Fibroblast of the aortic adventitia (primary cell): ENCODE results near the gene FMN1. TPM values are rescaled to one million over a fixed set of nuclear protein-coding genes. Genes with fewer than 3 reads are reported as not detected.

Experiments used
- DNase-seq: peaks from one replicate; pipeline ENCODE4 v3.0.0-alpha.2; 2010; ENCODE audit warnings: low read depth
- H3K4me3 ChIP-seq: 2 replicates; pipeline ENCODE4 v1.5.1; 2011; ENCODE audit warnings: low read depth, mild to moderate bottlenecking, control low read depth, low read length, moderate library complexity
- CTCF ChIP-seq: IDR thresholded peaks from 2 replicates; pipeline ENCODE4 v1.5.1; 2011; ENCODE audit warnings: mild to moderate bottlenecking, low read length, control low read depth, inconsistent platforms; ENCODE audit not compliant: insufficient read depth
- total RNA-seq: library from RNA; depleted of rRNA; stranded (reverse); fragments of >200 nt; gene quantifications from 2 replicates; pipeline ENCODE4 v1.2.3, GENCODE V29; 2012; ENCODE audit warnings: low replicate concordance

FMN1 gene
- total RNA-seq, 1 donor = 1.1 TPM

GRCh38 chr15:32729700-32730395, 464.7 kb downstream of the FMN1 start:
- no peak for TF ChIP-seq CTCF
- DNase-seq = no peak
- no peak overlapping the region for H3K4me3 ChIP-seq

- no peak for TF ChIP-seq CTCF
- DNase-seq = no peak
- no peak overlapping the region for H3K4me3 ChIP-seq
Observed at GRCh38 chr15:32723171-32723948, 471.2 kb downstream of the FMN1 start.

GRCh38 chr15:32722136-32722535, 472.4 kb downstream of the FMN1 start:
- H3K4me3 ChIP-seq = peak overlapping the region; percentile 23
- DNase-seq = no peak
- no peak for TF ChIP-seq CTCF

- DNase-seq = no peak
- TF ChIP-seq CTCF = no peak
- peak overlapping the region; percentile 19 for H3K4me3 ChIP-seq
Observed at GRCh38 chr15:32721596-32721995, 472.9 kb downstream of the FMN1 start.

- TF ChIP-seq CTCF = no peak
- DNase-seq = no peak
- peak overlapping the region; percentile 83 for H3K4me3 ChIP-seq
Observed at GRCh38 chr15:32718821-32719716, 475.4 kb downstream of the FMN1 start.

- no peak for TF ChIP-seq CTCF
- peak overlapping the region; percentile 83 for H3K4me3 ChIP-seq
- DNase-seq = no peak
Observed at GRCh38 chr15:32718227-32718820, 476.2 kb downstream of the FMN1 start.
